ENCODE results near the gene SMAD6.

Gene SMAD6

DNA sequence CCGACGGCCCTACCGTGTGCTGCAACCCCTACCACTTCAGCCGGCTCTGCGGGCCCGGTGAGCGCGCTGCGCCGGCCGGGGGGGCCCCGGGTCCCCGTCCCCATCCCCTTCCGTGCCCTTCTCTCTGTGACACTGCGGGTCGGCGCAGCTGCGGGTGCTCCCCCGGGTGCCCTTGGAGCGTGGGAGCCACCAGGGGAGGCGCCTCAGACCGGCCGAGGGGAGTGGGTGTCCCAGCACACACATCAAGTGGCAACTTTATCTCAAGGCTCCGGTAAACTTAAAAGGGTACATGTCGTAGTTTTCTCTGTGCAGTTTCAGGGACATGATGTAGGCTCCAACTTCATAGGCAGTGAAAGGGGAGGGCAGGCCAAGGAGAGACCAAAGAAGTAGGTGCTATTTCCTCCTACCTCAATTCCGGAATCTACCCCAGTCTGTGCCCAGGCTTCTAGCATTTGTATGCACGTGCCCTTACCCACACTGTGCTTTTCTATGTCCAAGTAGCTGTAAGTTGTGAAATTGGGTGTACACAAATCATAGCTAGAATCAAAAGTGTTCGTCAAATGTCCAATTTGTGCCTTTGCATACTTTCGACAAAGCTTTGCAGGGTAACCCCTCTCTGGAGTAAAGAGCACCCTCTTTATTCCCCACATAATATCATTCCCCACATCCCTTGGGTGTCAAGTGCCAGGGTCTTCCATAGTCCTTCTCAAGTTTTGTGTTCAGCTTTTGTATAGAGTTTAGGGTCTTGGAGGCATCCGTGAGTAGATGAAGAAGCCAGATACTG, 2.2 kb downstream of the SMAD6 start:
- DNase-seq: no peak

- no peak for DNase-seq
Measured at GRCh38 chr15:66704803-66705153, 2.7 kb downstream of the SMAD6 start.

DNA sequence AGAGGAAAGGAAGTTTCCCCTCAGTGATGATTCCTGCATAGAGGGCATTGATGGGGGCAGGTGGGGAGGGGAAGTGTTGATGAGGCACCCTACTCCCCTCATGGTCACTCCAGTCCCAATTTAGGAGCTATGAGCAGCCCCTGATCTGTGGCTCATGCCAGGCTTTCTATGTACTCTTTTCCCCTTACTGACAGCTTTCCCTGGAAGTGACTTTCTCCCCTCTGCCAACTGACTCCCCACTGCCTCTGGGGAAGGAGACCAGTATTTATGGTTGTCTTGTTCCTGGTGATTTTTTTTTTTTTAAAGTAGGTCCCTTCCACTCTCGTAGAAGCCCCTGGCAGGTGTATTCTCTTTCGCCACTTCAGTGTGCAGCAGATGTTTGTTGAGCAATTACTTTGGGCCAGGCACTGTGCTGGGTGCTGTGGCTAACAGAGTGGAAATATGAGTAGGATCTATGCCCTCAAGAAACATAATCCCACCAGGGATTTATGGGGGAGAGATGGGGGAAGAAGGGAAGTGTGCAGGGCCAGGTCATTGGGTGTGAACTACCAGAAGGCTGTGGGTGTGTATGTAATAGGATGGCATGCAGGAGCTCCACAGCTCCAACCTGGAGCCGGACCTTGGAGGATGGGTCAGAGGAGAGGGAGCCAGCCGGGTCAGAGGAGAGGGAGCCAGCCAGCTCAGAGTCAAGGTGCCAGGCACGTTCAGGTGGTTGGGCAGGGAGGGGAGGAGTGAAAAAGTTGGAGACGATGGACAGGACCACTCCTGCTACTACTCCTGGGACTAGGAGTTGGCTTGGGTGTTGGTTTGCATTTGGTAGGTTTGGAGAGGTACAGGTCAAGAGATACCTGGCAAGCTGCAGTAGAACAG, 3.5 kb downstream of the SMAD6 start:
- no peak for DNase-seq

GRCh38 chr15:66706225-66706732, 4.2 kb downstream of the SMAD6 start:
- no peak for DNase-seq

GRCh38 chr15:66706840-66707239, 4.8 kb downstream of the SMAD6 start:
- no peak for DNase-seq

DNA sequence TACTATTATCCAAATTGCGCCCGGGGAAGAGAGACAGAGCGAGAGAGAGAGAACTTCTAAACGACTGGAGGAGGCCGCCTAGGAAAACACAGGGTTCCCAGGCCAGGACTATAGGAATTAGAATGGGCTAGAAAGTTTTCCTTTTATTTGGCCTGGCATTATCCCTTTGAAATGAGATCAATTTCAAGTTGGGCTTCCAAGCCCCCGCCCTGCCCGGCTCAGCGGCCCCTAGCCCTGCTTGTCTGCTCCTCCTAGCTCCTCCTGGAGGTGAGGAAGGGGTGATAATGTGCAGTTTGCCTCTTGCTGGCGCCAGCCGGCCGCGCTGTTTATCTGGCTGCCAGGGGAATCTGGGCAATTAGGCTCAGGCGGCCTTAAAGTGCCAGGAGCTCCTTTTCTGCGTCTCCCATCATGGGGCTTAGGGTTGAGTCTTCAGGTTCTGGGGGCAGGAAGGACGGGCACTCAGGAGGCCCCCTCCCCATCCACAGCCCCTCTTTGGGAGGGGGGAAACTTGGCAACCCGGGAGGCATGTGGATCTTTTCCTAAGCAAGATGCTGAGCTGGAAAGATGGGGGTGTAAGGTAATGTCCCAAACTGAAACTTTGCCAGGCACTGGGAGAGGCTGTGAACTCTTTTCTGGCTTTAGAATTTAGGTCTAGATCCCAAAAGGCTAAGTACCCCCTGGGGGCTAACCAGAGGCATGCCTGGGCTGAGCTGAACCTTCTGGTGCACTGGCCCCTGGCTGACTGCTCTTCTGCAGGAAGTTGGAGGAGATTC, 5.5 kb downstream of the SMAD6 start:
- no peak for DNase-seq

GRCh38 chr15:66708389-66708788, 6.4 kb downstream of the SMAD6 start:
- no peak for DNase-seq

- no peak for DNase-seq
Measured at GRCh38 chr15:66709884-66710283, 7.8 kb downstream of the SMAD6 start.

- DNase-seq: no peak
Measured at GRCh38 chr15:66711260-66711659, 9.2 kb downstream of the SMAD6 start.

- DNase-seq: no peak
Measured at GRCh38 chr15:66711862-66712261, 9.8 kb downstream of the SMAD6 start.

GRCh38 chr15:66713843-66714508, 11.9 kb downstream of the SMAD6 start:
- no peak for DNase-seq

GRCh38 chr15:66714543-66714981, 12.5 kb downstream of the SMAD6 start:
- DNase-seq: no peak

DNA sequence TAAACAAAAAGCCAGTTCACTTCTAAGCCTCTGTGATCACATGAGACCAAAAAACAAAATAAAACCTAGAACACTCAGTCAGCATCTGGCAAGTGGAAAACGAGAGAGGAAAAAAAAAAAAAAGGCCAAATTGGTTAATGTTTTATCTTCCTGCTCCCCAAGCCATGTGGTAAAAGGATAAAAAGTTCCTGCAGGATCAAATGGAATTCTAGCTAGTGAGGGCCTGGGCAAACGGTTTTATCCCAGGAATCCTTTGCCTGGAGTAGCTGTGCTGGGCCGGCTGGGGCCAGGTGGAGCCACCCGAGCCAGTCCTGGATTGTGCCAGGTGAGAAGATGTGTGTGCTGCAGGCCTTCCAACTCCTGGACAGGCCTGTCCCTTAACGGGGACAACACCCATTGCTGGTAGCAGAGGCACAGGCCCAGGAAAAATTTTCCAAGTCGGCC, 13.2 kb downstream of the SMAD6 start:
- DNase-seq: no peak

DNA sequence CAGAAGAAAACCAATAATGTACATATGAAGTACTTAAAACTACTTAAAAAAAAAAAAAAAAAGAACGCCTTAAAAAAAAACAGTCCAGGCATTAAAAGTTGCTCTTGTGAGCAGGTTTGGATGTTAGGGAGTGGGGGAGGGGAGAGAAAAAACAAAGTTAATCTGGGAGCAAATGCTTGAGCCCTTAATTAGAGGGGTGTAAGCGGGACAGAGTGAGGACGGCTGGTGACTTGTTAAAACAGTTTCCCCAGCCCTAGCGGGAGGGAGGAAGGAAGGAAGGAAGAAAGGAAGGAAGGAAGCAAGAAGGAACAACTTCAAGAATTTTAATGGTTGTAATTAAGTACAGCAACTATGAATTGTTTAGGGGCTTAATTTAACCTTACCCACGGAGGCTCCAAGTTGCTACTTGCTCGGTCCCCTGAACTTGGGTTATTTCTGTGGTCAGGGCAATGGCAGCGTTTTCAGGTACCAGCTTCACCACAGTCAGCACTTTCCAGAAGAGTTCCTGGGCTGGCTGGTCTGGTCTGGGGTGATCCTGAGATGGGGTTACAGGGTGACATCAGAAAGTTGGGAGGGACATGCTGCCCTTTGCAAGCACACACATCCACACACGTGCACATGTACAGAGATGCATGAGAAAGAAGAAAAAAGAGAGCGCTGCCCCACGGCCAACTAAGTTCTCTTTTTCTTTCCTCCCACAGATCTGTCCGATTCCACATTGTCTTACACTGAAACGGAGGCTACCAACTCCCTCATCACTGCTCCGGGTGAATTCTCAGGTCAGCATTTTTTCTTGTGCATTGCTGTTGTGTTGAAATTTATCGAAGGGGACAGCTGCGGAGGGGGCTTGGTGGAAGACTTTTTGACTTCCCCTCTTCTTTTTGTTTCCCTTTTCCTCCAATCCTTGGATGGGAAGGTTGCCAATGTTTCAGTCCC, 14.0 kb downstream of the SMAD6 start:
- no peak for DNase-seq

GRCh38 chr15:66716656-66717020, 14.6 kb downstream of the SMAD6 start:
- no peak for DNase-seq

DNA sequence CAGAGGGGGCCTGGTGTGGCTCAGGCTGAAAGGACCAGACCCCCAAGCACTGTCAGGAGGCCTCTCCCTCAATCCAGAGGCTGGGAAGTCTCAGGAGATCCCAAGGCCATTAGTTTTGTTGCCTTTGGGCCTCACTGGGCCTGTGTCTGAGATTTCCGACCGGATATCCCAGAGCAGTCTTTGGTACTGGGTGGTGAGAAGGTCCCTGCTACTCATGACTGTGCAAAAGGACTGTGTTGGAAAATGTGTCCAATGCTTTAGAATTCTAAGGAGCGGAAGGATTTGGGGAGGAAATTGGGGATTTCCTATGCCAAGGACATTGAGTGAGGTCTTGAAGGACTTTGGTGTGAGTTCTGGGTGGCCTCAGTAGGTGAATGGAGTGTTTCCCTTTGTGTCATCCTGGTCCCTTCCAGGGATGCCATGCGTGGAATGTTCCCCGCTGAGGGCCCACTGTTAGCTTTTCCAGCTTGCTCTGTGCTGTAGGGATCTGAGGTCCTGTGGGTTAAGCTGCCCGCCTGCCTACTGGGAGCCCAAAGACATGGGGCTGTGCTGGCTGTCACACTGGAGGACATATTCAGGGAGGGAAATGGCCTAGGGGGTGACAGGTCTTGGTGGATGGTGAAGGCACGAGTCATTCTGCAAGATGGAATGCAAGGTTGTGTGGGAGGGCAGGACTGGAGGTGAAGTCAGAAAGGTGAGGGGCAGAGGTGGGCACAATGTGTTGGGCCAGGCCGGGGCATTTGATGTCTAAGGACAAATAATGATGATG, 16.4 kb downstream of the SMAD6 start:
- no peak for DNase-seq

- DNase-seq: no peak
Measured at GRCh38 chr15:66719471-66719870, 17.4 kb downstream of the SMAD6 start.

DNA sequence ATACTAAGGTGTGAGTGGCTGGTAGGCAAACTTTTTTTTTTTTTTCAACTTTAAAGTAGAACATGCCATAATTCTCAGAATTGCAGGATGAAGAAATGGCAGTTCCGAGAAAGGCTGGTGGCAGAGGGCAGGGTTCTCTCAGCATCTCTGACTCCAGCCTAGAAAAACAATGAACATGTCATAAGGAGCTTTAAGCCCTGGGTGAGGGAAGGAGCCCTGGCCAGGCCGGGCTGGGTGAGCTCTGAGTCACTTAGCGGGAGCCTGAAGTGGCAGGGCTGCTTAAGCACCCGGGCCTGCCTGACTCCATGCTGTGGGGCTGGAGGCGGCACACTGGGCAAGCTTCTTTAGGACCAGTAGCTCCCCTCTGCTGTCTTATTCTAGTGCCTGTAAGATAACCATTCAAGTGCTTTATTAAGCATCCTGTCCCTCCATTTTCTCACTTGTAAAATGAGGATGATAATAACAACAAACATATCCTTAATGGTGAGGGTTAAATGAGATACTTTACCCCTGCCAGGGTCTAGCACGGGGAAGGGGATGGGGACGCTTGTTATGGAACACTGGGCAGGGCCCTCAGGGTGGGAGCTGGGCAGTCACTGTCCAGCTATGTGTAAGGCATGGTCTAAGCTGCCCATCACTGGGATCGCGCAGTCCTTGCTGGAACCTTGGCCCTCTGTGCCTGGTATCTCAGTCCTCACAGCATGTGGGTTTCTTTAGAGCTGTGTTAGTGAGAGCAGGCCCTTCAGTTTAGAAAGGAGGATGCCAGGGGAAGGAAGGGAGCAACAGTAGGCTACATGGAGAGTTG, 18.4 kb downstream of the SMAD6 start:
- no peak for DNase-seq

DNA sequence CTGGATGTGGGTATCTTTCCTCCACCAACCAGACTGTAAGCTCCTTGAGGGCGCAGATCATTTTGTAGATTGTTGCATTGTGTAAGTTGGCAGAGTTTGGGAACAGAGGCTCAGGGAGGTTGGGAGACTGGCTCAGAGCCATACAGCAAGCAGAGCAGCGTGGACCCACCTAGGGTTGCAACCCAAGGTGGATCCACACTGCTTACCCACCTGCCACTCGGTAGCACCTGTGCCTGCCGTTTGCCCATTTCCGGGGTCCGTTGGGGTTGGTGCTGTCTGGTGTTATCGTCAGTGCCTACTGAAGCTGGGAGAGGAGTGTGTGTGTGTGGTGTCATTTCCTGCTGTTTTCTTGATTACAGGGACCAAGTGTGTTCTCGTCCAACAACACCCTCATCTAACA, 19.0 kb downstream of the SMAD6 start:
- DNase-seq: no peak

DNA sequence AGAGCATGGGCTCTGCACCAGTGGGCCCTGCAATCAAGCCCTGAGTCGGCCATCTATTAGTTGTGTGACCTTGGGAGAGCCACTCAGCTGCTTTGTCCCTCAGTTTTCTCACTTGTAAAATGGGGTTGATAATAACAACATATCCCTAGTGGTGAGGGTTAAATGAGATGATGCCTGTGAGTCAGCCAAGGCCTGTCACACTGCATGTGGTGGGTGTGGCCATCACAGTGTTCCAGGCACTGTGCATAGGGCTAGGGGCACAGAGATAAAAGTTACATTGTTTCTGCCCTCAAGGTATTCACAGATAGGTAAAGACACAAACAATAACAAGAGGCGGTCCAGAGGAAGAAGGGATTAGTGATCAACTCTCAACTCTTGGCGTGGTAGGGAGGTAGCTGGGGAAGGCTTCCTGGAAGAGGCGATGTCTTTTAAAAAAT, 19.5 kb downstream of the SMAD6 start:
- DNase-seq: no peak

Measured in activated CD4-positive, alpha-beta T cell treated with anti-CD3 and anti-CD28 coated beads for 1 hour (primary cell).